ENCODE results near the gene FAM53C.
A peak's percentile ranks its signal among the peaks of the same experiment; 100 is the strongest.

FAM53C gene

DNA sequence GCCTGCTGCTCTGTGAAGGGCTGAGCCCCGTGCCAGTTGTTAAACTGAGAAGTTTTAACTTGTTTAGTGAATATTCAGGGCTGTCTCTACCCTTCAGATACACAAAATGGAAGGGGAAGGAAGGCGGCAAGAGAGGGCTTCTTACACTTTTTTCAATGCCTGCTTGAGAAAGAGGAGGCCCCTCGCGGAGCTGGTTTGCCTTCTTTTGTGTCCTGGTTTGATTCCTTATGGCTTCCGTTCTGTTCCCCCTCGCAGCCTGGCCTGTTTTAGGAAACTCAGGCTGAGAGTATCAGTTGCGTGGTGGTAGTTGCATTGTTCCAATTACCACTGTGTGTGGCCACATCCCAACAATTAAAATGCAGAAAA is 1.0 kb downstream of the FAM53C start:
- TF ChIP-seq, protein P1, sequence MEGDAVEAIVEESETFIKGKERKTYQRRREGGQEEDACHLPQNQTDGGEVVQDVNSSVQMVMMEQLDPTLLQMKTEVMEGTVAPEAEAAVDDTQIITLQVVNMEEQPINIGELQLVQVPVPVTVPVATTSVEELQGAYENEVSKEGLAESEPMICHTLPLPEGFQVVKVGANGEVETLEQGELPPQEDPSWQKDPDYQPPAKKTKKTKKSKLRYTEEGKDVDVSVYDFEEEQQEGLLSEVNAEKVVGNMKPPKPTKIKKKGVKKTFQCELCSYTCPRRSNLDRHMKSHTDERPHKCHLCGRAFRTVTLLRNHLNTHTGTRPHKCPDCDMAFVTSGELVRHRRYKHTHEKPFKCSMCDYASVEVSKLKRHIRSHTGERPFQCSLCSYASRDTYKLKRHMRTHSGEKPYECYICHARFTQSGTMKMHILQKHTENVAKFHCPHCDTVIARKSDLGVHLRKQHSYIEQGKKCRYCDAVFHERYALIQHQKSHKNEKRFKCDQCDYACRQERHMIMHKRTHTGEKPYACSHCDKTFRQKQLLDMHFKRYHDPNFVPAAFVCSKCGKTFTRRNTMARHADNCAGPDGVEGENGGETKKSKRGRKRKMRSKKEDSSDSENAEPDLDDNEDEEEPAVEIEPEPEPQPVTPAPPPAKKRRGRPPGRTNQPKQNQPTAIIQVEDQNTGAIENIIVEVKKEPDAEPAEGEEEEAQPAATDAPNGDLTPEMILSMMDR (conservative IDR thresholded peaks at IDR 0.05; ENCODE audit: low read length): no peak
- TF ChIP-seq EZH2phosphoT487 (IDR thresholded peaks at IDR 0.05; ENCODE audit: borderline replicate concordance): no peak
- H3K4me1 ChIP-seq (ENCODE audit: insufficient read depth, low read length, poor library complexity, severe bottlenecking): peaks cover 41% of the 10 kb centered on the region
- no peaks in the 10 kb centered on the region for H3K27me3 ChIP-seq (ENCODE audit: insufficient read depth, low read length, poor library complexity, severe bottlenecking)
- H3K9me3 ChIP-seq (ENCODE audit: insufficient read depth, low read depth, low read length): no peaks in the 10 kb centered on the region
- H3K9me2 ChIP-seq (replicated peaks; ENCODE audit: low read depth, low read length): no peaks in the 10 kb centered on the region
- peaks cover 14% of the 10 kb centered on the region for H4K20me1 ChIP-seq (ENCODE audit: insufficient read depth, low read length, poor library complexity, severe bottlenecking)
- H3K9ac ChIP-seq (ENCODE audit: low read depth, low read length, poor library complexity, severe bottlenecking): peak overlapping the region; percentile 93
- no peaks in the 10 kb centered on the region for H3K36me3 ChIP-seq (ENCODE audit: insufficient read depth, low read length)
- H3K4me3 ChIP-seq (ENCODE audit: low read length, poor library complexity, severe bottlenecking): peak overlapping the region; percentile 78
- peaks cover 36% of the 10 kb centered on the region for H3K79me2 ChIP-seq (ENCODE audit: insufficient read depth, low read length)
- no peaks in the 10 kb centered on the region for H3F3A ChIP-seq (ENCODE audit: low read depth)
- H2AFZ ChIP-seq (ENCODE audit: low read length): no peak overlapping the region
- peak overlapping the region; percentile 89 for H3K4me2 ChIP-seq (ENCODE audit: low read depth, low read length, poor library complexity, severe bottlenecking)

DNA sequence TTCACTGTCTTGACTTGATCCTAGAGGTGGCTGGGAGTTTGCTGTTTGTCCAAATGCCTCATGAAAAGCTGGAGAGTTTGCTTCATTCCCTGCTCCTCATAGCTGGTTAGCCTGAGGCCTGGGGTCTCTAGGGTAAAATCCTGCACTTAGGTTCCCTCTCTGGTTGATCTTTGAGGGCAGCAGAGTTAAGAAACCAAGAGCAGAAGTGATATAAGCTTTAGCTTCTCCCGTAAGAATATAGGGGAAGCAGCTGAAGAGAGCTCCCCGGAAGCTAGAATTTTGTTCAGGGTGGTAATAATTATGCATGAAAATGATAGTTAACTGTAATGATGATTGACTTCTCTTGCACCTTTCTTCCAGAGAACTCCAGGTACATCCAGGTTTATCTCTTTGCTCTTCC is 1.4 kb downstream of the FAM53C start:
- H3K36me3 ChIP-seq (ENCODE audit: insufficient read depth, low read length): no peaks in the 10 kb centered on the region
- no peak for TF ChIP-seq EZH2phosphoT487 (IDR thresholded peaks at IDR 0.05; ENCODE audit: borderline replicate concordance)
- H4K20me1 ChIP-seq (ENCODE audit: insufficient read depth, low read length, poor library complexity, severe bottlenecking): peaks cover 14% of the 10 kb centered on the region
- H3K79me2 ChIP-seq (ENCODE audit: insufficient read depth, low read length): peaks cover 36% of the 10 kb centered on the region
- no peaks in the 10 kb centered on the region for H3F3A ChIP-seq (ENCODE audit: low read depth)
- no peaks in the 10 kb centered on the region for H3K27me3 ChIP-seq (ENCODE audit: insufficient read depth, low read length, poor library complexity, severe bottlenecking)
- H3K9ac ChIP-seq (ENCODE audit: low read depth, low read length, poor library complexity, severe bottlenecking): peak overlapping the region; percentile 93
- no peaks in the 10 kb centered on the region for H3K9me3 ChIP-seq (ENCODE audit: insufficient read depth, low read depth, low read length)
- H3K4me3 ChIP-seq (ENCODE audit: low read length, poor library complexity, severe bottlenecking): peak overlapping the region; percentile 78
- peaks cover 41% of the 10 kb centered on the region for H3K4me1 ChIP-seq (ENCODE audit: insufficient read depth, low read length, poor library complexity, severe bottlenecking)
- no peak overlapping the region for H2AFZ ChIP-seq (ENCODE audit: low read length)
- peak overlapping the region; percentile 89 for H3K4me2 ChIP-seq (ENCODE audit: low read depth, low read length, poor library complexity, severe bottlenecking)
- no peaks in the 10 kb centered on the region for H3K9me2 ChIP-seq (replicated peaks; ENCODE audit: low read depth, low read length)

DNA sequence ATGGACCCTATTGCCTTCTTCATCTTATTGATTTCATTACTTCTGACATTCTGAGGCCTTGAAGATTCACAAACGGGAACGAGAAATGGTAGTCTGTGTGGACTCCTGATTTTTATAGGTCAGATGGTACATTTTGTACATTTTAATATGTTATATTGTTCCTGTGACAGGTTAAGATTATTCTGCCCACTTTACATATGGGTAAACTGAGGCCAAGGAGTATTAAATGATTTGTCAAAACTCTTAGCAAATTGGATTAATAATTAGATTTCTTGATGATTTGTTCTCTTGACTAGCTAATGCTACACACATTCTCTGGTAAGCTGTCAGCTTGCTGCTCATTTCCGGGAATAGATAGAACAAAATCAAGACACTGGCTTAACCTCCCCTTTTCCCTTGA is 1.9 kb downstream of the FAM53C start:
- Histone ChIP-seq H3K36me3 (ENCODE audit: insufficient read depth, low read length) (peaks cover 2% of the 10 kb centered on the region; the same call in 1 of the 2 replicates), H2AFZ (ENCODE audit: low read length) (no peak overlapping the region), H4K20me1 (ENCODE audit: insufficient read depth, low read length, poor library complexity, severe bottlenecking) (peaks cover 14% of the 10 kb centered on the region), H3K4me1 (ENCODE audit: insufficient read depth, low read length, poor library complexity, severe bottlenecking) (peaks cover 41% of the 10 kb centered on the region), H3K9me3 (ENCODE audit: insufficient read depth, low read depth, low read length) (no peaks in the 10 kb centered on the region), H3K4me3 (ENCODE audit: low read length, poor library complexity, severe bottlenecking) (peak overlapping the region; percentile 78), H3K4me2 (ENCODE audit: low read depth, low read length, poor library complexity, severe bottlenecking) (peak overlapping the region; percentile 89), H3K9ac (ENCODE audit: low read depth, low read length, poor library complexity, severe bottlenecking) (peak overlapping the region; percentile 11), H3K9me2 (replicated peaks; ENCODE audit: low read depth, low read length) (no peaks in the 10 kb centered on the region), H3F3A (ENCODE audit: low read depth) (no peaks in the 10 kb centered on the region), H3K79me2 (ENCODE audit: insufficient read depth, low read length) (peaks cover 36% of the 10 kb centered on the region), H3K27me3 (ENCODE audit: insufficient read depth, low read length, poor library complexity, severe bottlenecking) (no peaks in the 10 kb centered on the region)
- TF ChIP-seq EZH2phosphoT487 (IDR thresholded peaks at IDR 0.05; ENCODE audit: borderline replicate concordance): no peak
- TF ChIP-seq, protein P1 (conservative IDR thresholded peaks at IDR 0.05; ENCODE audit: low read length): no peak

DNA sequence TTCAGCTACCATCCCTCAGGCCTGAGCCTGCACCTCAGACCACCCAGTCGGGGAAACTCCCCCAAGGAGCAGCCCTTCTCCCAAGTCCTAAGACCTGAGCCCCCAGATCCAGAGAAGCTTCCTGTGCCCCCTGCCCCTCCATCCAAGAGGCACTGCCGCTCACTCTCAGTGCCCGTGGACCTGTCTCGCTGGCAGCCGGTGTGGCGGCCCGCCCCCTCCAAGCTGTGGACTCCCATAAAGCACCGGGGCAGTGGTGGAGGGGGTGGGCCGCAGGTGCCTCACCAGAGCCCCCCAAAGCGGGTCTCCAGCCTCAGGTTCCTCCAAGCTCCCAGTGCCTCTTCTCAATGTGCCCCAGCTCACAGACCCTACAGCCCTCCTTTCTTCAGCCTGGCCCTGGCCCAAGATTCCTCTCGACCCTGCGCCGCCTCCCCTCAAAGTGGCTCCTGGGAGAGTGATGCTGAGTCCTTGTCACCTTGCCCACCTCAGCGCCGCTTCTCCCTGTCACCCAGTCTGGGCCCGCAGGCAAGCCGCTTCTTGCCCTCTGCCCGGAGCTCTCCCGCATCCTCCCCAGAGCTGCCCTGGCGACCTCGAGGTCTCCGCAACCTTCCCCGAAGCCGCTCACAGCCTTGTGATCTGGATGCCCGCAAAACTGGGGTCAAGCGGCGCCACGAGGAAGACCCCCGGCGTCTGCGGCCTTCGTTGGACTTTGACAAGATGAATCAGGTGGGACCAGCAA is 7.0 kb downstream of the FAM53C start:
- no peaks in the 10 kb centered on the region for H3K9me3 ChIP-seq (ENCODE audit: insufficient read depth, low read depth, low read length)
- peaks cover 19% of the 10 kb centered on the region for H3K79me2 ChIP-seq (ENCODE audit: insufficient read depth, low read length)
- H3K9me2 ChIP-seq (replicated peaks; ENCODE audit: low read depth, low read length): no peaks in the 10 kb centered on the region
- peaks cover 7% of the 10 kb centered on the region for H4K20me1 ChIP-seq (ENCODE audit: insufficient read depth, low read length, poor library complexity, severe bottlenecking)
- no peak for TF ChIP-seq EZH2phosphoT487 (IDR thresholded peaks at IDR 0.05; ENCODE audit: borderline replicate concordance)
- TF ChIP-seq, protein P1 (conservative IDR thresholded peaks at IDR 0.05; ENCODE audit: low read length): no peak
- H3K4me1 ChIP-seq (ENCODE audit: insufficient read depth, low read length, poor library complexity, severe bottlenecking): peaks cover 17% of the 10 kb centered on the region
- no peak overlapping the region for H3K4me3 ChIP-seq (ENCODE audit: low read length, poor library complexity, severe bottlenecking)
- no peak overlapping the region for H2AFZ ChIP-seq (ENCODE audit: low read length)
- no peak overlapping the region for H3K4me2 ChIP-seq (ENCODE audit: low read depth, low read length, poor library complexity, severe bottlenecking)
- peaks cover 31% of the 10 kb centered on the region; the same call in 1 of the 2 replicates for H3K36me3 ChIP-seq (ENCODE audit: insufficient read depth, low read length)
- H3F3A ChIP-seq (ENCODE audit: low read depth): no peaks in the 10 kb centered on the region
- no peaks in the 10 kb centered on the region for H3K27me3 ChIP-seq (ENCODE audit: insufficient read depth, low read length, poor library complexity, severe bottlenecking)
- H3K9ac ChIP-seq (ENCODE audit: low read depth, low read length, poor library complexity, severe bottlenecking): no peak overlapping the region
